SK-N-MC (cell line): ENCODE measurements around the gene UTF1.

ENCODE experiments used
- DNase-seq: peaks from one replicate; pipeline ENCODE4 v3.0.0-alpha.2; 2011; ENCODE audit warnings: low read depth, low spot score
- H3K27ac ChIP-seq: fragments of 200-600 bp; sonication (generic); 2 replicates; pipeline ENCODE4 v1.5.1; 2016; ENCODE audit warnings: mixed run types
- H3K36me3 ChIP-seq: fragments of 200-600 bp; sonication (generic); 2 replicates; pipeline ENCODE4 v1.6.1; 2017; ENCODE audit warnings: antibody characterized with exemption, low read length, mixed read lengths; ENCODE audit not compliant: insufficient read depth
- H3K4me3 ChIP-seq: fragments of 200-600 bp; sonication (generic); 2 replicates; pipeline ENCODE4 v1.5.1; 2016
- H3K9ac ChIP-seq: fragments of 200-600 bp; sonication (generic); 2 replicates; pipeline ENCODE4 v1.8.0; 2017; ENCODE audit warnings: mixed run types, mixed read lengths; ENCODE audit not compliant: insufficient read length
- H3K9me3 ChIP-seq: fragments of 200-600 bp; sonication (generic); 2 replicates; pipeline ENCODE4 v1.6.1; 2017; ENCODE audit warnings: low read depth, mild to moderate bottlenecking, antibody characterized with exemption, low read length, moderate library complexity, mixed read lengths
- EZH2 ChIP-seq: fragments of 200-600 bp; sonication (generic); IDR thresholded peaks from one replicate; pipeline ENCODE4 v1.6.1; 2017; ENCODE audit warnings: antibody characterized with exemption
- FOXP2 ChIP-seq: optimal IDR thresholded peaks from 2 replicates; pipeline ENCODE3; 2011; ENCODE audit warnings: mild to moderate bottlenecking, moderate library complexity; ENCODE audit not compliant: insufficient read depth; ENCODE audit errors: extremely low read length, control extremely low read depth
- POLR2AphosphoS5 ChIP-seq: IDR thresholded peaks from 2 replicates; pipeline ENCODE4 v1.6.1; 2012; ENCODE audit warnings: mild to moderate bottlenecking, low read depth, low read length, borderline replicate concordance

Gene UTF1

GRCh38 chr10:133185916-133186315 is 44.1 kb upstream of the UTF1 start:
- no peak for DNase-seq
- H3K9me3 ChIP-seq: no peaks in the 10 kb centered on the region
- no peak overlapping the region for H3K9ac ChIP-seq
- H3K27ac ChIP-seq: no peak overlapping the region
- H3K36me3 ChIP-seq: no peaks in the 10 kb centered on the region
- H3K4me3 ChIP-seq: no peak overlapping the region
- TF ChIP-seq EZH2: no peak
- TF ChIP-seq FOXP2: no peak
- no peak for TF ChIP-seq POLR2AphosphoS5

GRCh38 chr10:133186416-133187090 is 43.5 kb upstream of the UTF1 start:
- H3K9me3 ChIP-seq: no peaks in the 10 kb centered on the region
- H3K27ac ChIP-seq: no peak overlapping the region
- H3K4me3 ChIP-seq: no peak overlapping the region
- DNase-seq: no peak
- TF ChIP-seq EZH2 (no peak), POLR2AphosphoS5 (no peak), FOXP2 (no peak)
- no peaks in the 10 kb centered on the region for H3K36me3 ChIP-seq
- H3K9ac ChIP-seq: no peak overlapping the region

- no peak for TF ChIP-seq POLR2AphosphoS5
- no peak for TF ChIP-seq FOXP2
- no peak for TF ChIP-seq EZH2
- Histone ChIP-seq H3K27ac (no peak overlapping the region), H3K4me3 (no peak overlapping the region), H3K9me3 (no peaks in the 10 kb centered on the region), H3K9ac (no peak overlapping the region), H3K36me3 (no peaks in the 10 kb centered on the region)
- no peak for DNase-seq
Observed at GRCh38 chr10:133187091-133187905, 42.7 kb upstream of the UTF1 start.

GRCh38 chr10:133187906-133188681 is 41.9 kb upstream of the UTF1 start:
- no peak overlapping the region for H3K27ac ChIP-seq
- TF ChIP-seq EZH2: no peak
- TF ChIP-seq FOXP2: no peak
- no peak for TF ChIP-seq POLR2AphosphoS5
- no peak overlapping the region for H3K9ac ChIP-seq
- H3K4me3 ChIP-seq: no peak overlapping the region
- DNase-seq: no peak
- no peaks in the 10 kb centered on the region for H3K36me3 ChIP-seq
- H3K9me3 ChIP-seq: no peaks in the 10 kb centered on the region

- Histone ChIP-seq H3K36me3 (no peaks in the 10 kb centered on the region), H3K9ac (no peak overlapping the region), H3K27ac (no peak overlapping the region), H3K4me3 (no peak overlapping the region), H3K9me3 (no peaks in the 10 kb centered on the region)
- no peak for TF ChIP-seq EZH2
- TF ChIP-seq FOXP2: no peak
- no peak for TF ChIP-seq POLR2AphosphoS5
- DNase-seq: no peak
Observed at GRCh38 chr10:133189256-133189655, 40.8 kb upstream of the UTF1 start.

- Histone ChIP-seq H3K4me3 (no peak overlapping the region), H3K27ac (no peak overlapping the region), H3K9me3 (no peaks in the 10 kb centered on the region), H3K36me3 (no peaks in the 10 kb centered on the region), H3K9ac (no peak overlapping the region)
- TF ChIP-seq EZH2 (no peak), FOXP2 (no peak), POLR2AphosphoS5 (no peak)
- no peak for DNase-seq
Observed at GRCh38 chr10:133189726-133190125, 40.3 kb upstream of the UTF1 start.

GRCh38 chr10:133190225-133190624 is 39.8 kb upstream of the UTF1 start:
- Histone ChIP-seq H3K27ac (no peak overlapping the region), H3K9ac (no peak overlapping the region), H3K4me3 (no peak overlapping the region), H3K36me3 (no peaks in the 10 kb centered on the region), H3K9me3 (no peaks in the 10 kb centered on the region)
- TF ChIP-seq EZH2 (no peak), FOXP2 (no peak), POLR2AphosphoS5 (no peak)
- DNase-seq: no peak

GRCh38 chr10:133191651-133192050 is 38.4 kb upstream of the UTF1 start:
- no peak for TF ChIP-seq FOXP2
- TF ChIP-seq EZH2: no peak
- no peak for TF ChIP-seq POLR2AphosphoS5
- Histone ChIP-seq H3K4me3 (no peak overlapping the region), H3K27ac (no peak overlapping the region), H3K9ac (no peak overlapping the region), H3K9me3 (no peaks in the 10 kb centered on the region), H3K36me3 (no peaks in the 10 kb centered on the region)
- no peak for DNase-seq
